Common myeloid progenitor, CD34-positive (primary cell): ENCODE data around the gene UBE4A. TPM values are rescaled to one million over a fixed set of nuclear protein-coding genes. Genes with fewer than 3 reads are reported as not detected.
A peak's percentile ranks its signal among the peaks of the same experiment; 100 is the strongest.

ENCODE experiments used
- CTCF ChIA-PET: fragments of 350-600 bp; sonication (Branson Sonifier 250); formaldehyde crosslinking; loops from one replicate; lab custom pipeline; 2021; ENCODE audit warnings: antibody characterized with exemption; lab: Charles Lee
- POLR2A ChIA-PET: fragments of 350-600 bp; sonication (Branson Sonifier 250); formaldehyde crosslinking; loops from one replicate; lab custom pipeline; 2021; ENCODE audit warnings: antibody characterized with exemption; lab: Charles Lee
- DNase-seq, 3 donors: peaks; one replicate each; pipeline versions ENCODE4 v3.0.0 to v3.0.0-alpha.2; 2013
- H3K27ac ChIP-seq, 2 experiments: 1 replicate in 1 of 2; 2 replicates in 1 of 2; pipeline ENCODE4 v1.7.0; 2013; ENCODE audit warnings: inconsistent platforms in 2 of 2, low read length in 2 of 2, mild to moderate bottlenecking in 2 of 2, low read depth in 1 of 2, moderate library complexity in 1 of 2; ENCODE audit not compliant: severe bottlenecking in 2 of 2, insufficient read depth in 1 of 2, poor library complexity in 1 of 2
- H3K27me3 ChIP-seq, 5 experiments: replicated peaks in 2 of 5; 1 replicate in 3 of 5; 2 replicates in 2 of 5; pipeline versions ENCODE4 v1.6.1 to v1.7.0; 2013; ENCODE audit warnings: low read length in 4 of 5, mild to moderate bottlenecking in 2 of 5, moderate library complexity in 2 of 5, inconsistent platforms in 1 of 5; ENCODE audit not compliant: insufficient read depth in 5 of 5, control insufficient read depth in 4 of 5
- H3K36me3 ChIP-seq, 4 experiments: 1 replicate in 2 of 4; 2 replicates in 2 of 4; pipeline versions ENCODE4 v1.6.1 to v1.7.0; 2013; ENCODE audit warnings: low read length in 3 of 4, control low read depth in 1 of 4, mild to moderate bottlenecking in 1 of 4; ENCODE audit not compliant: control insufficient read depth in 4 of 4, insufficient read depth in 4 of 4
- H3K4me1 ChIP-seq, 4 experiments: 1 replicate in 3 of 4; 2 replicates in 1 of 4; pipeline versions ENCODE4 v1.6.1 to v1.7.1; 2013; ENCODE audit warnings: low read length in 3 of 4, mild to moderate bottlenecking in 3 of 4, control low read depth in 1 of 4, inconsistent platforms in 1 of 4, moderate library complexity in 1 of 4; ENCODE audit not compliant: control insufficient read depth in 4 of 4, insufficient read depth in 4 of 4; ENCODE audit errors: control extremely low read depth in 1 of 4
- H3K4me3 ChIP-seq, 7 experiments: 1 replicate in 4 of 7; 2 replicates in 3 of 7; pipeline versions ENCODE4 v1.5.1 to v1.7.0; 2013; ENCODE audit warnings: mild to moderate bottlenecking in 7 of 7, low read length in 6 of 7, moderate library complexity in 6 of 7, inconsistent platforms in 2 of 7, low read depth in 2 of 7, control low read depth in 1 of 7; ENCODE audit not compliant: insufficient read depth in 4 of 7, control insufficient read depth in 1 of 7; ENCODE audit errors: extremely low read depth in 1 of 7
- H3K9me3 ChIP-seq, 5 experiments: 1 replicate in 4 of 5; 2 replicates in 1 of 5; pipeline versions ENCODE4 v1.6.1 to v1.7.1; 2013; ENCODE audit warnings: low read length in 4 of 5, mild to moderate bottlenecking in 2 of 5, inconsistent platforms in 1 of 5, low read depth in 1 of 5, moderate library complexity in 1 of 5; ENCODE audit not compliant: control insufficient read depth in 4 of 5, insufficient read depth in 2 of 5; ENCODE audit errors: control extremely low read depth in 1 of 5
- WGBS: methylation state at CpG from one replicate; pipeline ENCODE4 v1.1.5; 2013; ENCODE audit not compliant: insufficient coverage; 5-methylcytosine and 5-hydroxymethylcytosine counted together
- polyA plus RNA-seq: library from polyadenylated mRNA; unstranded; fragments of 120-200 nt; gene quantifications from one replicate; pipeline ENCODE4 v1.2.1, GENCODE V29; 2013

The UBE4A gene, protein sequence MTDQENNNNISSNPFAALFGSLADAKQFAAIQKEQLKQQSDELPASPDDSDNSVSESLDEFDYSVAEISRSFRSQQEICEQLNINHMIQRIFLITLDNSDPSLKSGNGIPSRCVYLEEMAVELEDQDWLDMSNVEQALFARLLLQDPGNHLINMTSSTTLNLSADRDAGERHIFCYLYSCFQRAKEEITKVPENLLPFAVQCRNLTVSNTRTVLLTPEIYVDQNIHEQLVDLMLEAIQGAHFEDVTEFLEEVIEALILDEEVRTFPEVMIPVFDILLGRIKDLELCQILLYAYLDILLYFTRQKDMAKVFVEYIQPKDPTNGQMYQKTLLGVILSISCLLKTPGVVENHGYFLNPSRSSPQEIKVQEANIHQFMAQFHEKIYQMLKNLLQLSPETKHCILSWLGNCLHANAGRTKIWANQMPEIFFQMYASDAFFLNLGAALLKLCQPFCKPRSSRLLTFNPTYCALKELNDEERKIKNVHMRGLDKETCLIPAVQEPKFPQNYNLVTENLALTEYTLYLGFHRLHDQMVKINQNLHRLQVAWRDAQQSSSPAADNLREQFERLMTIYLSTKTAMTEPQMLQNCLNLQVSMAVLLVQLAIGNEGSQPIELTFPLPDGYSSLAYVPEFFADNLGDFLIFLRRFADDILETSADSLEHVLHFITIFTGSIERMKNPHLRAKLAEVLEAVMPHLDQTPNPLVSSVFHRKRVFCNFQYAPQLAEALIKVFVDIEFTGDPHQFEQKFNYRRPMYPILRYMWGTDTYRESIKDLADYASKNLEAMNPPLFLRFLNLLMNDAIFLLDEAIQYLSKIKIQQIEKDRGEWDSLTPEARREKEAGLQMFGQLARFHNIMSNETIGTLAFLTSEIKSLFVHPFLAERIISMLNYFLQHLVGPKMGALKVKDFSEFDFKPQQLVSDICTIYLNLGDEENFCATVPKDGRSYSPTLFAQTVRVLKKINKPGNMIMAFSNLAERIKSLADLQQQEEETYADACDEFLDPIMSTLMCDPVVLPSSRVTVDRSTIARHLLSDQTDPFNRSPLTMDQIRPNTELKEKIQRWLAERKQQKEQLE
- polyA plus RNA-seq: 27.4 TPM

DNA sequence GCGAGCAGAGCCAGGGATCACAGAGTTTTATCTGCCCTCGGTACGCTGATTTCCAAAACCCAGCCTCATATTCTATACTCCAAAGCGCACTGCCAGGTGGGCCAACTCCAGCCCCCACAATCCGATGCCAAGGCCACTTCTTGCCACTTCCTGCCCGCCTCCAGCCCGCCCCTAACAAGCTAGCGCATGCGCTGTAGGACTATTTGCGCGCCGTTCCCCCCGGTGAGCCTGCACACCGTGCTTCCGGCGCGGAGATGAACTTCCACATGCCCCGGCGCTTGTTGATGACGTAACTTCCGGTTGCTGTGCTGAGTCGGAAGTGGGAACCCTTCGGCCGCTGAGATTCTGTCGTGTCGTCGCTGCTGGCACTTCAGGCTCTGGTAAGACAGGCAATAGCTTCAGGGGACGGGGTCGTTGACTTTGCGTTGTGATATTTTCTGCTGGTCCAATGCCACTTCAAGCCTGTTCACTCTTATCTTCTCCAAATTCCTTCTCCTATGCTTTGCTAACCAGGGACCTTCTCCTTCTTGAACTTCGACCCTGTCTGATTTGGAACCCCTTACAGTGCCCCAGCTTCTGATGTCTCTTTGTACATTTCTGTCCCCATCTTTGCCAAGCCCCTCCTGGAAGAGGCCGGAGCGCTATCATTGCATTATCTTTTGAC, at the start of gene UBE4A:
Gene UBE4A (plus strand): TSS at position 306 of the 664 bp plus-strand sequence. CDS start 5,481 bp downstream, outside the sequence.
- WGBS: 7% methylated on average over 31 of the region's 33 CpGs
- Histone ChIP-seq H3K27me3 (no peaks in the 10 kb centered on the region), H3K9me3 (no peaks in the 10 kb centered on the region), H3K4me1 (peaks cover 5 to 15% (median 14%) of the 10 kb centered on the region in 4 experiments), H3K27ac (peak within 1 kb of the TSS; percentile 71 to 84), H3K36me3 (peaks cover 0 to 4% (median under 1%) of the 10 kb centered on the region in 4 experiments), H3K4me3 (peak within 1 kb of the TSS; percentile 60 to 100 (median 97))
- POLR2A ChIA-PET: no interaction called here
- CTCF ChIA-PET: interaction anchor here (1.2 to 1.5 kb wide), 2 partner anchors 69 to 161 kb away, joined by 3 to 8 read pairs; no protein-coding TSS in a partner anchor
- DNase-seq: peak; percentile 96 to 98 (median 96)

DNA sequence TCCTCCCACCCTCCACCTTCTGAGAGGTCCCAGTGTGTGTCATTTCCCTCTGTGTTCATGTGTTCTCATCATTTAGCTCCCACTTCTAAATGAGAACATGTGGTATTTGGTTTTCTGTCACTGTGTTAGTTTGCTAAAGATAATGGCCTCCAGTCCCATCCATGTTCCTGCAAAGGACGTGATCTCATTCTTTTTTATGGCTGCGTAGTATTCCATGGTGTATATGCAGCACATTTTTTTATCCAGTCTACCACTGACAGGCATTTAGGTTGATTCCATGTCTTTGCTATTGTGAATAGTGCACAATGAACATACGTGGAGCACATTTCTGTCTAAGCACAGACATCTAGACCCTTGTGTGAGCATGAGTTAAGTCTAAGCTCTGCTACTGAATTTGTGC, 49.1 kb upstream of the UBE4A start:
- no peak for DNase-seq
- H3K9me3 ChIP-seq: no peaks in the 10 kb centered on the region
- ChIA-PET POLR2A (no interaction called here), CTCF (interaction anchor here (1.1 to 2.2 kb wide), 2 partner anchors 38 to 111 kb away, joined by 3 to 8 read pairs; no protein-coding TSS in a partner anchor)
- H3K4me1 ChIP-seq: peaks cover 0 to 52% (median 12%) of the 10 kb centered on the region in 4 experiments
- no peak overlapping the region for H3K4me3 ChIP-seq
- no peaks in the 10 kb centered on the region for H3K36me3 ChIP-seq
- no CpG with 5 or more reads among the region's 3 CpGs for WGBS
- no peak overlapping the region for H3K27ac ChIP-seq
- H3K27me3 ChIP-seq: no peaks in the 10 kb centered on the region

- H3K27me3 ChIP-seq: no peaks in the 10 kb centered on the region
- H3K36me3 ChIP-seq: no peaks in the 10 kb centered on the region
- ChIA-PET POLR2A (no interaction called here), CTCF (interaction anchor here (1.1 to 1.2 kb wide), 3 partner anchors 36 to 42 kb away, joined by 3 read pairs; no protein-coding TSS in a partner anchor)
- no peak for DNase-seq
- no CpG with 5 or more reads among the region's 3 CpGs for WGBS
- H3K4me3 ChIP-seq: no peak overlapping the region
- H3K27ac ChIP-seq: no peak overlapping the region
- H3K4me1 ChIP-seq: peaks cover 0 to 56% (median 16%) of the 10 kb centered on the region in 4 experiments
- no peaks in the 10 kb centered on the region for H3K9me3 ChIP-seq
Measured at GRCh38 chr11:118310781-118311485, 48.5 kb upstream of the UBE4A start.

DNA sequence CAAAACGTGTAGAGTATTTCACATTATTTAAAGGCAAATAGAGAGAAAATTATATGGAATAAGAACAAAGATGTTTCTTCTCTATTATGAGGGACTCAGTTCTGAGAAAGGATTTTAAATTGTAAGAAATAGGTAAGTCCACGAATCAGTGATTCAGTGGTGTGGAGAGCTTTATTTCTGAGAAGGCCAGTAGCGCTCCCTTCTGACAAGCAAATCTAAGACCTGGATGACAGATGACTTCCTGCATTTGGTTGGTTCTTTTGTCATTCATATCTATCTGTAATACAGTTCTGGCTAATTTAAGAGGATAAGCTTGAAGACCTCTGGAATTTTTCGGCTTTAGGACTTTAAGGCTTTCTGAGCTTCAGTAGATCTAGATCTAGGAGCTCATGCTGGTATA, 47.9 kb upstream of the UBE4A start:
- H3K4me1 ChIP-seq: peaks cover 0 to 61% (median 22%) of the 10 kb centered on the region in 4 experiments
- no peak overlapping the region for H3K27ac ChIP-seq
- no peaks in the 10 kb centered on the region for H3K36me3 ChIP-seq
- H3K9me3 ChIP-seq: no peaks in the 10 kb centered on the region
- no peak overlapping the region for H3K4me3 ChIP-seq
- no peaks in the 10 kb centered on the region for H3K27me3 ChIP-seq
- 71% methylated on average over 2 of the region's 4 CpGs for WGBS
- no peak for DNase-seq
- ChIA-PET CTCF (interaction anchor here (1.1 to 1.2 kb wide), 2 partner anchors 36 to 42 kb away, joined by 3 read pairs; no protein-coding TSS in a partner anchor), POLR2A (no interaction called here)

DNA sequence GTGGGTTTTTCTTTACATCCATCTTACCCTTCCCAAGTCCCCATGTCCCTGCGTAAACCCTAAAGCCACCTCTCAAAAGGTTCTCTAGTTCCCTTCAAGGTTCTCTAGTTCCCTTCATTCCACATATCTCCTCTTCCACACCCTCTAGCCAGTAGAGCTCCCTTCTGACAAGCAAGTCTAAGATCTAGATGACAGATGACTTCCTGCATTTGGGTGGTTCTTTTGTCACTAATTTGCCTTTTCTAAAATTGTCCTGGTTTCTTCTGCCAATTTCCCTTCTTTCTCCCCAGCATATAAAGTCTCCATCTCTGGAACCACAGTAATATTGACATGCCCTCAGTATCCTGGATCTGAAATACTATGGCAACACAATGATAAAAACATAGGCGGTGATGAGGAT, 47.1 kb upstream of the UBE4A start:
- no peak for DNase-seq
- Histone ChIP-seq H3K27me3 (no peaks in the 10 kb centered on the region), H3K9me3 (no peaks in the 10 kb centered on the region), H3K4me3 (no peak overlapping the region), H3K27ac (no peak overlapping the region), H3K4me1 (peaks cover 5 to 61% (median 27%) of the 10 kb centered on the region in 4 experiments), H3K36me3 (no peaks in the 10 kb centered on the region)
- ChIA-PET POLR2A (no interaction called here), CTCF (interaction anchor here (0.6 to 1.2 kb wide), 3 partner anchors 35 to 1318 kb away, joined by 3 to 4 read pairs (median 3); no protein-coding TSS in a partner anchor)
- WGBS: 100% methylated on average over 2 of the region's 2 CpGs

DNA sequence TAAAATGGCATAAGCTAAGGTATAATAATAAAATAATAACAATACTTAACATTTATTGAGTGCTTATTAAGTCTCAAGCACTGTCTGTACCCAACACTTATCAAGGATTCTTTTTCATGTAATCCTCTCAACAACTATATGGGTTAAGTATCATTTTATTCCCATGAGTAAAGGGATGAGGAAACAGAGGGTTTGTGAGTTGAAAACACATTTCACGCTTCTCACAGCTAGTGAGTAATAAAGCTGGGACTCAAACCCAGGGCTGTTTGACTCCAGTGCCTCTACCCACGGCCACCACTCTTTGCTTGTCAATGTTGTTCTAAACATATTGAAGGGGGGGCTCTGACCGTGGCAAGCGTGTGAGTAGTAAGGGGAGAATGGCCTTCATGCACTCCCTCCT, 46.2 kb upstream of the UBE4A start:
- H3K4me1 ChIP-seq: peaks cover 7 to 66% (median 31%) of the 10 kb centered on the region in 4 experiments
- no peak overlapping the region for H3K4me3 ChIP-seq
- H3K27me3 ChIP-seq: no peaks in the 10 kb centered on the region
- WGBS: 90% methylated on average over 1 of the region's 4 CpGs
- no peaks in the 10 kb centered on the region for H3K36me3 ChIP-seq
- POLR2A ChIA-PET: no interaction called here
- DNase-seq: no peak
- no peaks in the 10 kb centered on the region for H3K9me3 ChIP-seq
- CTCF ChIA-PET: interaction anchor here (0.7 to 1.4 kb wide), 3 partner anchors 40 to 187 kb away, joined by 3 read pairs; no protein-coding TSS in a partner anchor
- no peak overlapping the region for H3K27ac ChIP-seq
